GM12874 (cell line): ENCODE measurements around the gene CALY.

Experiments used
- TF ChIP-seq, protein P1 (sequence below): IDR thresholded peaks from 2 replicates; pipeline ENCODE4 v1.5.1; 2011; ENCODE audit warnings: low read depth, mild to moderate bottlenecking, control low read depth, low read length, moderate library complexity; ENCODE audit not compliant: insufficient read depth

Gene CALY

DNA sequence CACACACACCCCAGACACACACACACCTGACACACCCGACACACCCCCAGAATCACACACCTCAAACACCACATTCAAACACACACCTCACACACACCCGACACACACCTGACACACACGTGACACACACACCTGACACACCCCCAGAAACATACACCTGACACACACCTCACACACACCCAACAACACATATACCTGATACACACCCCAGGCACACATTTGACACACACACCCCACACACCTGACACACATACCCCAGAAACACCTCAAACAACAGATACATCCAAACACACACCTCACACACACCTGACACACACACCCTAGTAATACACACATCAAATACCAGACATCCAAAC lies 652 bp upstream of the CALY start:
- TF ChIP-seq, protein P1, sequence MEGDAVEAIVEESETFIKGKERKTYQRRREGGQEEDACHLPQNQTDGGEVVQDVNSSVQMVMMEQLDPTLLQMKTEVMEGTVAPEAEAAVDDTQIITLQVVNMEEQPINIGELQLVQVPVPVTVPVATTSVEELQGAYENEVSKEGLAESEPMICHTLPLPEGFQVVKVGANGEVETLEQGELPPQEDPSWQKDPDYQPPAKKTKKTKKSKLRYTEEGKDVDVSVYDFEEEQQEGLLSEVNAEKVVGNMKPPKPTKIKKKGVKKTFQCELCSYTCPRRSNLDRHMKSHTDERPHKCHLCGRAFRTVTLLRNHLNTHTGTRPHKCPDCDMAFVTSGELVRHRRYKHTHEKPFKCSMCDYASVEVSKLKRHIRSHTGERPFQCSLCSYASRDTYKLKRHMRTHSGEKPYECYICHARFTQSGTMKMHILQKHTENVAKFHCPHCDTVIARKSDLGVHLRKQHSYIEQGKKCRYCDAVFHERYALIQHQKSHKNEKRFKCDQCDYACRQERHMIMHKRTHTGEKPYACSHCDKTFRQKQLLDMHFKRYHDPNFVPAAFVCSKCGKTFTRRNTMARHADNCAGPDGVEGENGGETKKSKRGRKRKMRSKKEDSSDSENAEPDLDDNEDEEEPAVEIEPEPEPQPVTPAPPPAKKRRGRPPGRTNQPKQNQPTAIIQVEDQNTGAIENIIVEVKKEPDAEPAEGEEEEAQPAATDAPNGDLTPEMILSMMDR, result no peak

DNA sequence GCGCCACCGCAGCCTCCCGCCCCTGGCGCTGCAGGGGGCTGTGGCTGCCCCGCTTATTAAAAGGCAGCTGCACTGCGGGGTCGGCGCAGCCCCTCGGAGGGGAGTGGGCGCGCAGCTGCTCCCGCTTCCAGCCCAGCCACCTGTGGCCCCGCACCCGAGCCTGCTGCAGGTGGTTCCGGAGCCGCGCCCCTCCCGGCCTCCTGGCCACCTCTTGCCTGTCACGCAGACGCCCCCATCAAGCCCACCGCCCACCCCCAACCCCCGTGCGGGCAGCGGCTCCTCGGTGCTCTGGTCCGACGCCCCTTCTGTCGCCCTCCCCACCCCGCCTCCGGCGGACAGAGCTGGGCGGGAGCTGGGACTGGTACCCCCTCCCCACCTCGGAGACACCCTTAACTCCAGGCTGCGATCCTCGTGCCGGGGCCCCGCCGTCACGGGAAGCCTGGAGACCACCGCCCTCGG lies 549 bp downstream of the CALY start:
- TF ChIP-seq, protein P1, result no peak

DNA sequence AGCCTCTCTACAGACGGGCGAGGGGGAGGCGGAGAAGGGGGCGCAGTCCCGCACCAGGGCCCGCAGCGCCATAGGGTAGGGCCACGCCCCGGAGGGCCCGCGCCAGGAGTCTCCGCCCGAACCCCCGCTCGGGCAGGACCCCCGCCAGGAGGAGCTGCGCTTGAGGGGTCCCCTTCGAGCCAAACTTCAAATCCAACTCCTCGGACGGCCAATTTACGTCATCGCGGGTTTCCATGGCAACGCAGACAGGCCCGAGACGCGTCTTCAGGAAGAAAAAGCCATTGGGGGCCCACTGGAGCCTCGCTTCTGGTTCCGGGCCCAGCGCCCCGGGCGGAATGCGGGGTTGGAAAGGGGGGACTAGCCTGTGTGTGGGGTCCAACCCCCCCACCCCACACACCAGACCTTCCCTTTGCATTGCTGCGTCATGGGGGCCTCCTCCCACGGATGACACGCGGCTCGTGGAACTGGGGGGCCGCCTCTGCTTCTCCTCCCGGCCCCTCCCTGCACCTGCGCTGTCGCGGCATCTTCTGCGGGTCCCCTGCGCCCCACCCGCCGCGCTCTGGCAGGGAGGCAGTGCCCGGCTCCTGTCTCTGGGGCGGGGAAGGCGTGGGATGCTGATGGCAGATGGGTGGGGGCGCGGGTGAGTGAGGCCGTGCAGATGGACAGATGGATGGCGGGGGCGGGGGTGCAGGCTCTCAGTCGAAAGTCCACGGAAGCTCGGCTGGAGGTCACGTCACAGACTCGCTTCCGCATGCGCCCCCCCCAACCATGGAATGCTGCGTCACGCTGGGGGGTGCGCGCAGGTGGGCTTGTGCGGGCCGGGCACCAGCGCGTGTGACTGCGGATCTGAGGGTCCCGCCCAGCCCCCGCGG lies 1.2 kb downstream of the CALY start:
- TF ChIP-seq, protein P1, result no peak

DNA sequence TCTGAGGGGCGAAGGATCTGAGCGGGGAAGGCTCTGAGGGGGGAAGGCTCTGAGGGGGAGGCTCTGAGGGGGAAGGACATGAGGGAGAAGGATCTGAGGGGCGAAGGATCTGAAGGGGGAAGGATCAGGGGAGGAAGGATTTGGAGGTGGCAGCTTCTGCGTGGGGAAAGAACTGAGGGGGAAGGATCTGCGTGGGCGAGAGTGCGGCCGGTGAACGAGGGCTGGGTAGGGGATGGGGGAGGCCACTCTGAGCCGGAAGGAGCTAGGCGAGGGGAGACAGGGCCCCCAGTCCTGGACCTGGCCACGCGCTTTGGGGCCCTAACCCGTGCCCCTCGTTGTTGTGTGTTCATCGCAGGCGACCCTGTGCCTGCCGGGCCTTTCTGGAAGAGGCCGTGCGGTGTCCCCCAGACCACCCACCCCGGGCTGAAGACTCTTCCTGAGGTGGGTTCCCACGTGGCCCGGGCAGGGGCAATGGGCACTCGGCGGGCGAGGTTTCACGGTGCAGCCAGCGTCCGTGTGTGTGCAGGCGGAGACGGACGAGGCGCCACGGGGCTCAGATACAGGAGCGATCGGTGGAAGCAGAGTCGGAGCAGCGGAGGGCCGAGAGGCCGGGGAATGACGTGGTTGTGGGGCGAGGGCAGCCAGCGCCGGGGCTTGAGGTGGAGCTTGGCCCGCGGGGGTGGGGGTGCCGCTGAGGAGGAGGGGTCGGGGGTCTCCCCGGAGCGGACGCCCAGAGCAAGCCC lies 2.0 kb downstream of the CALY start:
- TF ChIP-seq, protein P1, result no peak

DNA sequence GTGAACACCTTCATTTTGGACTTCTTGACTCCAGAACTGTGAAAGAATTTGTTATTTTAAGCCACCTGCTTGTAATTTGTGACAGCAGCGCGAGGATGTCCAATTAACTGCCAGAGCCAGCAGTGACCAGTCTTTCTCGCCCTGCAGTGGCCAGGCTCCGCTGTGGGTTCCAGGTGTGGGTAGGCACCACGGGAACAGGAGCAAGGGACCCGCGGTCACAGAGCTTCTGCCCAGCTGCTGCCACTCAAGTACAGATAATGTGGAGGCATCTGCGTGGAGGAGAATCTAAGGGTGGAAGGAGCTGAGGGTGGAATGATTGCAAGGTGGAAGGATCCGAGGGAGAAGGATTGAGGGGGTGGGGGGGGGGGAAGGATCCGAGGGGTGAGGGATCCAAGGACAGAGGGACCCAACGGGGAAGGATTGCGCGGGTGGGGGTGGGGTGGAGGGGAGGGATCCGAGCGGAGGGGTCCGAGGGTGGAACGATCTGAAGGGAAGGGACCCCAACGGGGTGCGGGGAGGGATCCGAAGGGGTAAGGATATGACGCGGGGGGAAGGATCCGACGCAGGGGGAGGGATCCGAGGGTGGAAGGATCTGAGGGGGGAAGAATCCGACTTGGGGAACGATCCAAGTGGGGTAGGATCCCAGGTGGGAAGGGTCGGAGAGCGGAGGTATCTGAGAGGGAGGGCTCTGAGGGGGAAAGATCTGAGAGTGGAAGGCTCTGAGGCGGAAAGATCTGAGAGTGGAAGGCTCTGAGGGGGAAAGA lies 3.6 kb downstream of the CALY start:
- TF ChIP-seq, protein P1, result no peak

DNA sequence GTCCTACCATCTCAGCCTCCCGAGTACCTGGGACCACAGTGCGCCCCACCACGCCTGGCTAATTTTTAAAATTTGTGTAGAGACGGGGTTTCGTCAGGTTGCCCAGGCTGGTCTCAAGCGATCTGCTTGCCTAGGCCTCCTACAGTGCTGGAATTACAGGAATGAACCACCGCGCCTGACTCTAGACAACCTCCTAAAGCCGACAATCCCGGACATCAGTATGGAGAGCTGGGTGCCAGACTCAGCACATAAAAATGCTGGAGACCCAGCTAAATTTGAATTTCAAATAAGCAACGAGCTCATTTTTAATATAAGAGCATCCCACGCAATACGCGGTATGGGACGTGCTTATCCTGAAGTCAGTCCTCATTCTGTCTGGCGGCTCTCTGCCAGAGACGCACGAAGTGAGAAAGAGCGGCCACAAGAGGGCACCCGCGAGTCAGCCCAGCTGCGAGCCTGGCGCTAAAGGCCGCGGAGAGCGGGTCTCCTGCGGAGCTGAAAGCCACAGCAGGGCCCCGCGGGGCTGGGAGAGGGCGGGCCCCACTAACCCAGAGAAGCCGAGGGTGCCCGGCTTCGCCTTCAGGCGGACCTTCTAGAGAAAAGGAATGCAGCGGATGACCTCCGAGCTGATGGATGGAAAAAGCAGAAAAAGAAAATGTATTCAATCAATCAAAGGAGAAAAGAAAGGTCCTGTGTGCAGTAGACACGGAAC lies 7.0 kb downstream of the CALY start:
- TF ChIP-seq, protein P1, result peak; percentile 93
